Lung microvascular endothelial cell (primary cell): ENCODE data around the gene KRT7. TPM values are rescaled to one million over a fixed set of nuclear protein-coding genes. Genes with fewer than 3 reads are reported as not detected.
A peak's percentile ranks its signal among the peaks of the same experiment; 100 is the strongest.

Experiments used
- DNase-seq, 2 donors: peaks; one replicate each; pipeline versions ENCODE4 v3.0.0 to v3.0.0-alpha.2; 2010; ENCODE audit warnings: low read depth in 2 of 2
- total RNA-seq: library from RNA; depleted of rRNA; stranded (reverse); fragments of >200 nt; gene quantifications from 2 replicates; pipeline ENCODE4 v1.2.1, GENCODE V29; 2014

Gene KRT7
- 6.7 and 121 TPM in 2 replicates for total RNA-seq

- peak in 1 of 2 donors; percentile 68 for DNase-seq
Observed at GRCh38 chr12:52232674-52233461, at the start of gene KRT7. TSS of gene KRT7 (plus strand) at chr12:52233243. CDS start at chr12:52233297, 54 bp downstream.

- peak in 1 of 2 donors; percentile 45 for DNase-seq
Observed at GRCh38 chr12:52183544-52183910, 49.5 kb upstream of the KRT7 start.

DNA sequence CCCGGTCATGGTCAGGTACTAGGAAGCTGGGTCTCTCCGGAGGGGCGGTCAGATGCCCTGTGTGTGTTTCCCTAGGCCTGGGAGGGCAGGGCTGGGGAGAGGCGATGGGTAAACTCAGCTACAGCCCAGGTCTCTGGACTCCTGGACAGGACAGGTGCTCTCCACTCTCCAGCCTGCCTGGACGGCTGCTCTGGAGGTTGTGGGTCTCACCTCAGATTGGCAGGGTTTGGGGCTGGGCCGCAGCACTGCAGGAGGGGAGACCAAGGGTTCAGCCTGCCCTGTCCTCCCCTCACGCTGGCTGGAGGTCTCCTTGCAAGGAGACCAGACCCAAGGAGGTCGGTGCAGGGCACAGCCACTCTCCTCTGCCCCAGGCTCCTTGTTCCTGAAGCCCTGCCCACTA lies 49.1 kb upstream of the KRT7 start:
- no peak for DNase-seq

GRCh38 chr12:52184813-52185212 lies 48.2 kb upstream of the KRT7 start:
- DNase-seq = peak; percentile 72 to 85

GRCh38 chr12:52185400-52185967 lies 47.6 kb upstream of the KRT7 start:
- DNase-seq = no peak

DNA sequence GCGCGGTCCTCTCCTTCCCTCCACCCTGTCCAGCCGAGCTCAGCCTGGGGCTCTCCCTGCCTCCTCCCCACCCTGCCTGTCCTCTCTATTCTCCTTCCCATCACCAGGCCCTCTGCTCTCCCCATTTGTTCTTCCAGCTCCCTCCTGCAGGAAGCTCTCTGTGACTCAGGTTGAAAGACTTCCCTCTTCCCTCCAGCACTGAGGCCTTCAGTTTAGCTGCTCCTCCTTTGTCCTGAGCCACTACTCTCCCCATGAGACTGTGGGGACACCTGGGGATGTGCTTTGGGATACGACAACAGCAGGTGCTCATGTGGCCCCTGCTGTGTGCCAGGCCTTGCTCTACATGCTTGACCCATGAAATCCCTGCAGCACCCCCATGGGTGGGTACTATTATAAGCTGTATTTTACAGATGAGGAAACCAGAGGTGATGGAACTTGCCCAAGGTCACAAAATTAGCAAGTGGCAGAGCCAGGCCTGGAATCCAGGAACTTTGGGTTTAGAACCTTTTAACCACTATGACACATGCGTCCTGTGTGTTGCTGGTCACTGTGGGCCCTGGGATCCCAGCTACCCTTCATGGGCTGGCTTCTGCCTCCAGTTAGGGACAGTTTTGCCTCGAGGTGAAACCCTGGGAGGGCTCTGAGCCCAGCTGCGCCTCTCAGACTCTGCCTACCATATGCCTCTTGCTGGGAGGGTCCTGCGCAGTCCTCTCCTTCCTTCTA lies 46.8 kb upstream of the KRT7 start:
- peak; percentile 30 to 73 for DNase-seq

DNA sequence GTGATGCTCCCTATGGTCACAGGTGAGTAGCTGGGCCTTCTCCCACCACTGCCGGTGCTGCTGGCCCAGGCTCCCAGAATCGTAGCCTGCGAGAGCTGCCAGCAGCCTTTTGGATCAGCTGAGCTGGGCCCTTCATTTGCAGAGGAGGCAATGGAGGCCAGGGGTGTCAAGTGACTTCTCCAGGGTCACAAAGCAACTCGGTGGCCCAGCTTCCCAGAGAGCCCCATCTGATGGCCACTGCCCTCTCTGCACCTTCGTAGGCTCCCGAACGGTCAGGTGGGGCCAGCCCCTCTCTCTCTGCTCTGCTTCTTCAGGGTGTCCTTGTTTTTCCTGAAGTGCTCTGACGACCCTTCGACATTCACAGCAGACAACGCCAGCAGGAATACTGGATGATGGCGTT lies 45.8 kb upstream of the KRT7 start:
- no peak for DNase-seq

GRCh38 chr12:52187640-52188039 lies 45.4 kb upstream of the KRT7 start:
- no peak for DNase-seq

DNA sequence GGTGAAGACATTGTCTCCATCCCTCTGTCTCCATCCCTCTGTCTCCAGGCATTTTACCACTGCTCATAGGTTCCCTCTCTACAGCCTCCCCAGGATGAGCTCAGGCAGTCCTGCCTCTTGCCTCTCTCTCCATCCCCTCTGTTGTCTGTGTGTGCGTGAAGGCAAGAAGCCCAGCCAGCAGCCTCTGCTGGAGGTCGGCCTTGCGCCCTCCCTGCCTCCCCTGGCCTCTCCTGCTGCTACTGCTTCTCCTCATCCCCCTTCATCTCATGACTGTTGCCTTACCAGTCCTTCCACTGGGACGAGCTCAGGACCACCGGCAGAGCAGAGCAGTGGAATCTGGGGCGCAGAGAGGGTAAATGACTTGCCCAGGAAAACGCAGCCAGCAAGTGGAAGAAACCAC lies 44.4 kb upstream of the KRT7 start:
- no peak for DNase-seq

DNA sequence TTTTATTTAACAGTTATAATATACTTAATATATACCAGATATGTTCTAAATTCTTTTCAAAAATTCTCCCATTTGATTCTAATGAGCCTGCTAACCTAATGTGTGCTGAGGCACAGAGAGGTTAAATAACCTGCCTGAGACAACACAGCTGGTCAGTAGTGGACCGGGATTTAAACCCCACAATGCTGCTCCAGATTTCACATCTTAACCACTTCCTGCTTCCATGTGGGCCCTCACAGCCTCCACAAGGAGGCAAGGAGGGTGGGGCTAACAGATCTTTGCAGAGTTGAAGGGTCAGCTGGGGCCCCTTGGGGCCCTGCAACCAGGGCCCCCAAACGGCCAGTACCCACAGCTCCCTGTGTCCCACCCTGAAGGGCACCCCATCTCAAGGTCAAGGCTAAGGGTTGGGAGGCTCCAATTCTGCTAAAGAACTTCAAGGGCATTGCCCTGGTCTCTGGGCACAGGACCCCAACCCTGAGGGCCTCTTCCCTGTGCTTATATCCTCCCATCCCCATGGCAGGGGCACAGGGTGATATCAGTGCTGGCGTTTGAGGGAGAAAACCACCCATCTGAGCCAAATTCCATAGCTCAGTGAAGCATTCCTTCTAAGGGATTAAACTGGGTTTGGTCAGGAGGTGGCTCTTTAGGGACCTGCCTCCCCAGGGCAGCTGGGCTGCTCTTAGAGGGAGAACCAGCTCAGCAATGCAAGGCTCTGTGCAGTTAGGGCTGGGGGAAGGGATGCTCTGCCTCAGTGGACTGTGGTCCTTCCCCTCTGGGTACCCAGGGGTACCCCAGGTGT lies 43.5 kb upstream of the KRT7 start:
- no peak for DNase-seq

DNA sequence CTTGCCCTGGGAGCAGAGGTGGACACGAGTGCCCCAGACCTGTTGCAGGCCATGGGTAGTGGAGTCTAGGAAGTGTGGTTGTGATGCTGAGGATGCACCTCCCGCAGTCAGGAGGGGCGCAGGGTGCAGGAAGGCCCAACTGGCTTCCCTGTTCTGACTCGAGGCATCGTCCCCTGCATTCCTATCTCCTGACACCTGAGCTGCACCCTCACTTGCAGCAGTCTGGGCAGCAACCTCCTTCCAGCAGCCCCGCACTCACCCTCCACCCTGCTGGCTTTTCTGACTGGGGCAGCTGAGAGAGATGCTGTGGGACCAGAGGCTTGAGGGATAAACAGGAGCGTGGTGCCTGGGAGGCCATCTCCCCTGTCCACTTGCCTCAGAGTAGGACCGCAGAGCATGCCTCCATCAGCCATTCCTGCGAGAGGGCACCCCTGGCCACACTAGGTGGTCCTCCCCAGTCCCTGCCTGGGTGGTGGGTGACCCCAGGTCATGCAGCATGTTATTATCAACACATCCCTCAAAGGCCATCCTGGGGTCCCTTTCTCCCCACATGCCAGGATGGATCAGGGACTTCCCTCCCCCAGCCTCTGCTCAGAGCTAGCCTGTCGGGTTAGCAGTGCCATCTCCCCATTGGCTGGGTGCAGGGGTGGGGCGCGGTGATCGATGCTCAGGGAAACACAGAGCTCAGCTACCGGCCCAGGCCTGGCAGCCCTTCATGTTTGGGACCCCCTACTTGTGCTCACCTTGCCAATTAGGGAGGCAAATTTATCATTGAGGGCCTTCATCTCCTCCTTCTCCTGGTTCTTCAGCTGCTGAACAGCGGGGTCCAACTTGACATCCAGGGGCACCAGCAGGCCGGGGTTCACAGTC lies 41.9 kb upstream of the KRT7 start:
- no peak for DNase-seq

DNA sequence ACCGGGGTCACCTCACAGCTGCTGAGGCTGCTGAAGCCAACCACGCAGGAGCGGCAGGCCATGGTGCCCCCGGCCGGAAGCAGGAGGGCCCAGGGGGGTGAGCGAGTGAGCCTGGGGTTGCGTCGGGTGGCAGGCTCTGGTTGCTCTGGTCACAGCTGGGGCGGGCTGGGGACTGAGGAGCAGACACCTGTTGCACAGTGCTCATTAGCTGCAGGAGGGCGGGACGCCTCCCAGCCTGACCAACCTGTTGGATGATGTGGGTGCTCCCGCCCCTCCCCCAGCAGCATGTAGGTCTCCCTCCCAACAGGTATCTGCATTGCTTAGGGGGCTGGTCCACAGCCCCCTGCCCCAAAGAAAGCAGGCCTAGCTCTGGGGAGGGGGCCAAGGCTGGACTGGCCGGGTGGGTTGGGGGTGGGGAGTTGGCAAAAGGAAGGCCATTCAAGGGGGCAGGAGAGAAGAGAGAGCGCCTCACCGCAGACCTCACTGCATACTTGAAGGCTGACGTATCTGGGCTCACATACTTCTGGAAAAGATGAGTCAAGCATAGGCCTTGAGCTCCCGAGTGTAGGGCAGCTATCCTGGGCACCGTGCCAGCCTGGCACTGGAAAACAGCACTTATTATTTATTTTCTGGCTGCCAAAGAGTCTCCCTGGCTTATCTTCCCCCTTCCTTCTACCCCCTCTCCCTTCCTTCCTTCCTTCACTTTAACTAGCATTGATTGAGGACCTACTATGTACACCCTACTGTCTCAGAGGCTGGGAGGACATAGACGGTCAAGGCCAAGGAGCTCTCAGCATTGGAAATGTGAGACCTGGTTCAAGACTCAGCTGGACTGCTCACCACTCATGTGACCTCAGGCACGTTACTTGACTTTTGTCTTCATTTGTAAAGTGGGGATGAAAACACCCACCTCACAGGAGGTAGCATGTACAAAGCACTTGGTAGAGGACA lies 40.9 kb upstream of the KRT7 start, which contains the start of gene KRT80:
Gene KRT80 (minus strand): TSS at position 174 of the 951 bp plus-strand sequence. CDS start 112 bp downstream, at position 62.
- DNase-seq = peak; percentile 94 to 99

DNA sequence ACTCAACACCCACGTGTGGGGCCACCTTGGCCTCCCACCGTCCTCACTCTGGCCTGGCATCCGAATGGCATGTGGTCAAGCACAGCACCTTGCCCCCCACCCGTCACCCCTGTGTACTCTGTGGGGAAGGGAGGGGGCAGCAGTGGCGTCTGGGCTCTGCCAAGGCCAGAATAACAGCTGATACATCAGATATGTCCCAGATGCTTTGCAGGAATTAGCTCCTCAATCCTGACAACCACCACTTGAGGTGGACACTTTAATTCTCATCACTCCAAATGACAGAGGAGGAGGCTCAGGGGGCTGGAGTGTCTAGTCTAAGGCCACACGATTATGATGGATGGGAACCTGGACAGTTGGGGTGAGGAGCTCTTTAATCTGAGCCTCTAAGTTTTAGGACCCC lies 39.5 kb upstream of the KRT7 start:
- DNase-seq = no peak

DNA sequence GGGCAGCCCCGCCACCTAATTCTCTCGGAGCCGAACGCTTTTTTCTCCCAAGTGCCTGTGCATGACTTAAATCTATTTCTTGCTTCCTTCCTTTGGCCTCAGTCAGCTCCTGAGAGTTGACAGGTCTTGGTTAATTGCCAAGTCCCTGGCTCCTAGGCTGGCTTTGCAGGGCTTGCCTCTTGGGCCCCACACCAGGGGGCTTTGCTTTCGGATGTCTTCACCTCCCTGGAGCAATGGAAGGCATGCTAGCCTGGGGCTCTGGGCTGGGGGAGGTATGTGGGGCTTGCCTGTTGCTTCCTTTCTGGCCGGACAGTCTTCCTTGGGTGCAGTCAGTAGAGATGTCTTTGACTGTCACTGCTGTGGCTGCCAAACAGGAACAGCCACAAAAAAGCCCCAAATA lies 39.1 kb upstream of the KRT7 start:
- peak in 1 of 2 donors; percentile 84 for DNase-seq

GRCh38 chr12:52195065-52195730 lies 37.8 kb upstream of the KRT7 start:
- no peak for DNase-seq

GRCh38 chr12:52197371-52198231 lies 35.4 kb upstream of the KRT7 start:
- no peak for DNase-seq

DNA sequence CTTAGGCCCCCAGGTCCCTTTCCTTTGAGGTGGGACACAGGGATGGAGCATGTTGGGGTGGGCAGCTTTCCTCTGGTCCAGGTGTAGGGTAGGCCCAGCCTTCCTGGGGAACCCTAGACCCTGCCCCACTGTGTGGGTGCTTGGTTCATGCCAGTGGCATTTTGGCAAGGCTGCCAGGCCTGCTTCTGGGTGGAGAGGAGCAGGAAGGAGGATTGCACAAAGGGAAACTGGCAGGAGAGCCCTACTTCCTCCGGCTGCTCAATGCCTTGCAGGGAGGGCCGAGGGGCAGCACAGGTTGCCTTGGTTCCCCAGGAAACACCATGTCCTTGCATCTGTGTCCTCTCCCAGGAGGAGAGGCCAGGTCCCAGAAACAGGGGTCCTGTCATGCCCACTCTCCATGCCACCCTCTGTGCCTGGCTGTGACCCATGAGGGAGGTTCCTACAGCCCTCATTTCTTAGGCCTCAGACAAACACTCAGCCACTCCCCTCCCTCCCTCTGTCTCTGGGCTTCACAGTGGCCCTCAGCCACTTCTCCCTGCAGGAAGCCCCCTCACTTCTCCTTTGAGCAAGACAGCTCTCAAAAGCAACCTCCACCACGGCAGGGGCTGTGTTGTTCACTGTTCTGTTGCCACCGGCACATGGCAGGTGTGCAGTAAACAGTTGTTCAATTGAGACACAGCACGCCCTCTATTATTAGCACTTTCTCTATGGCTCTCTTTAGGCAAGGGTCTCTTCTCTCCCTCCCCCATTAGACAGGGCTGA lies 34.4 kb upstream of the KRT7 start:
- DNase-seq = no peak
